AG04450 (cell line): ENCODE measurements around the gene SLITRK4. TPM values are rescaled to one million over a fixed set of nuclear protein-coding genes. Genes with fewer than 3 reads are reported as not detected.

Experiments used
- CTCF ChIA-PET: fragments of 300-600, 350-600 bp; formaldehyde crosslinking; extraction: SDS; loops from one replicate; lab custom pipeline; 2022; ENCODE audit warnings: antibody characterized with exemption, inconsistent platforms; lab: Charles Lee
- POLR2A ChIA-PET: fragments of 350-600 bp; formaldehyde crosslinking; extraction: SDS; loops from one replicate; lab custom pipeline; 2021; ENCODE audit warnings: antibody characterized with exemption, inconsistent platforms; lab: Yijun Ruan, JAX
- DNase-seq: peaks from one replicate; pipeline ENCODE4 v3.0.0-alpha.2; 2011; ENCODE audit warnings: low read depth, low spot score
- H3K27ac ChIP-seq: one replicate; pipeline ENCODE4 v1.5.1; 2012; ENCODE audit warnings: low read depth, low read length, control low read depth
- H3K27me3 ChIP-seq: one replicate; pipeline ENCODE4 v1.6.0; 2012; ENCODE audit warnings: low read length; ENCODE audit not compliant: control insufficient read depth, insufficient read depth
- H3K4me3 ChIP-seq: 2 replicates; pipeline ENCODE4 v1.5.1; 2011; ENCODE audit warnings: mild to moderate bottlenecking, low read depth, low read length, control low read depth
- H3K9me3 ChIP-seq: 2 replicates; pipeline ENCODE4 v1.5.1; 2012; ENCODE audit warnings: low read length; ENCODE audit not compliant: control insufficient read depth, insufficient read depth
- CTCF ChIP-seq: IDR thresholded peaks from 2 replicates; pipeline ENCODE4 v1.5.1; 2011; ENCODE audit warnings: low read depth, low read length, control low read depth, inconsistent platforms
- polyA plus RNA-seq: library from polyadenylated mRNA; depleted of rRNA; stranded (reverse); fragments of >200 nt; gene quantifications from 2 replicates; pipeline ENCODE4 v1.2.3, GENCODE V29; 2011; rRNA removed

Gene SLITRK4
- polyA plus RNA-seq, 1 experiment, result not detected

GRCh38 chrX:143581240-143581639, 54.7 kb downstream of the SLITRK4 start:
- H3K9me3 ChIP-seq, result no peaks in the 10 kb centered on the region; the same call in 1 of the 2 replicates
- POLR2A ChIA-PET, result no interaction called here
- CTCF ChIA-PET, result no interaction called here
- H3K27ac ChIP-seq, result no peak overlapping the region
- TF ChIP-seq CTCF, result no peak
- DNase-seq, result no peak
- H3K27me3 ChIP-seq, result no peaks in the 10 kb centered on the region
- H3K4me3 ChIP-seq, result no peak overlapping the region

- ChIA-PET POLR2A (no interaction called here), CTCF (no interaction called here)
- DNase-seq, result no peak
- Histone ChIP-seq H3K9me3 (no peaks in the 10 kb centered on the region; the same call in 1 of the 2 replicates), H3K27me3 (no peaks in the 10 kb centered on the region), H3K4me3 (no peak overlapping the region), H3K27ac (no peak overlapping the region)
- no peak for TF ChIP-seq CTCF
Measured at GRCh38 chrX:143580266-143580665, 55.6 kb downstream of the SLITRK4 start.

Other genes with a start within 250 kb of the SLITRK4 start
- not detected in 2 replicates for gene SPANXN3, start 118.6 kb downstream of the SLITRK4 start, polyA plus RNA-seq
- gene SPANXN2, start 84.7 kb upstream of the SLITRK4 start, polyA plus RNA-seq, result not detected in 2 replicates
- gene UBE2NL, start 248.0 kb upstream of the SLITRK4 start, polyA plus RNA-seq, result not detected in 2 replicates